Cortex of kidney (tissue), 1 donor: ENCODE data around the gene GGTLC2.
"Not testable (repeated sequence)": the region's sequence is repeated elsewhere in the genome, so short reads cannot be mapped to it uniquely, and the experiment has no call there.

Source experiments
- DNase-seq: peaks from one replicate; lab custom pipeline; 2025; lab: John Stamatoyannopoulos, UW

Gene GGTLC2

GRCh38 chr22:22669093-22669492 lies 24.7 kb downstream of the GGTLC2 start:
- no peak for DNase-seq

GRCh38 chr22:22670076-22670795 lies 25.8 kb downstream of the GGTLC2 start:
- DNase-seq, result no peak

- no peak for DNase-seq
Measured at GRCh38 chr22:22671506-22671905, 27.1 kb downstream of the GGTLC2 start.

DNA sequence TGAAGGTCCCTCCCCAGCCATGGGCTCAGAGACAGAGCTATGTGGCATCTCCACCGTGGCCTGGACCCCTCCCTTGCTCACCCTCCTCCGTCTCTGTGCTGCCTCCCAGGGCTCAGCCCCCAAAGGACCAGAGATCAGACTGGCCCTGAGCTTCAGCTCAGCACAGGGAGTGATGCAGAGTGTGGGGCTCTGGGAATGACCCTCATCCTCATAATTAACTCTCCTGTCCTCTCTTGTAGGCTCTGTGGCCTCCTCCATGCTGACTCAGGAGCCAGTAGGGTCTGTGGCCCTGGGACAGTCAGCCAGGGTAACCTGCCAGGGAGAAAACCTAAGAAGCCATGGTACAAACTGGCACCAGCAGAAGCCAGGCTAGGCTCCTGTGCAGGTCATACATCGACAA lies 28.7 kb downstream of the GGTLC2 start:
- DNase-seq, result no peak

DNA sequence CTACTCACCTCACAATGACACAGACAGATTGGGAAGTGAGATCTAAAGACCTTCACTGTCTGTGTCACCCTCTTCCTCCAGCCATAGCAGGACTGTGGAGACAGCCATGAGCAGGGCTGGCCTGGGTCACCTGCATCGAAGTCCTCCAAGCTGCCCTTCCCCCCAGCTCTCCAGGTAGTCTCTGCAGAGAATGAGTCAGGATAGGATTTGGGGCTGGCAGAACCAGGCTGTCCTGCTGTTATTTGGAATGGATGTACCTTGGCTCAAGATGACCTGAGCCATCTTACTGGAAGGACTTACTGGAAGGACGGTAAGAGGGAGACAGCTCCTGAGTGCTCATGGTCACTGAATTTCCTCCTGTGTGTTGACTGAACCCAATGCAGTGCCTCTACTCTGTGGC lies 29.2 kb downstream of the GGTLC2 start:
- DNase-seq, result no peak

GRCh38 chr22:22674467-22674866 lies 30.1 kb downstream of the GGTLC2 start:
- no peak for DNase-seq

GRCh38 chr22:22678970-22679369 lies 34.6 kb downstream of the GGTLC2 start:
- DNase-seq, result no peak

- DNase-seq, result no peak
Measured at GRCh38 chr22:22680396-22680795, 36.0 kb downstream of the GGTLC2 start.

DNA sequence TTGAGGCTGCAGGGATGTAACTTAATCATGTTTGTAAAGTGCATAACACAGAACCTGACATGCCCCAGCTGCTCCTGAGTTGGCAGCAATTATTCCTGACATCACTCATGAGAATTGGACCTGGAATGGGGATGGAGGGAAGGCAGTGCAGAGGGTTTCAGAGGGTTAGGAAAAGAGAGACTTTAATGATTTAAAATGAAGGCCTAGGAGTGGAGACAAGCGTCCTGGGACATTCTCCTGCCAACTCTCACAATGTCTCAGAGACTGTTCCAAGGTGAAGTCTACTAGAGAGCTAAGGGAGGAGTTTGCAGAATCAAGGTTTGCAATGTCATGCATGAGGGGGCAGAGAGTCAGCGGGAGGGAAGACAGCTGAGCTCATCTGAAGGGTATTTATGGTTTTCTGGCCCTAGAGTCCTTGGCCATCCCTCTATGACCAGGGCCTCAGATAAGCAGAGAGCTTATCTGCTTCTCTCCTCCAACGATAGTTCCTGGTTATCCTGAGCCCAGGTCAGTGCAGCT lies 36.9 kb downstream of the GGTLC2 start:
- DNase-seq, result no peak

- no peak for DNase-seq
Measured at GRCh38 chr22:22682196-22682595, 37.8 kb downstream of the GGTLC2 start.

- no peak for DNase-seq
Measured at GRCh38 chr22:22682807-22683667, 38.6 kb downstream of the GGTLC2 start.

GRCh38 chr22:22683668-22684361 lies 39.4 kb downstream of the GGTLC2 start:
- no peak for DNase-seq

DNA sequence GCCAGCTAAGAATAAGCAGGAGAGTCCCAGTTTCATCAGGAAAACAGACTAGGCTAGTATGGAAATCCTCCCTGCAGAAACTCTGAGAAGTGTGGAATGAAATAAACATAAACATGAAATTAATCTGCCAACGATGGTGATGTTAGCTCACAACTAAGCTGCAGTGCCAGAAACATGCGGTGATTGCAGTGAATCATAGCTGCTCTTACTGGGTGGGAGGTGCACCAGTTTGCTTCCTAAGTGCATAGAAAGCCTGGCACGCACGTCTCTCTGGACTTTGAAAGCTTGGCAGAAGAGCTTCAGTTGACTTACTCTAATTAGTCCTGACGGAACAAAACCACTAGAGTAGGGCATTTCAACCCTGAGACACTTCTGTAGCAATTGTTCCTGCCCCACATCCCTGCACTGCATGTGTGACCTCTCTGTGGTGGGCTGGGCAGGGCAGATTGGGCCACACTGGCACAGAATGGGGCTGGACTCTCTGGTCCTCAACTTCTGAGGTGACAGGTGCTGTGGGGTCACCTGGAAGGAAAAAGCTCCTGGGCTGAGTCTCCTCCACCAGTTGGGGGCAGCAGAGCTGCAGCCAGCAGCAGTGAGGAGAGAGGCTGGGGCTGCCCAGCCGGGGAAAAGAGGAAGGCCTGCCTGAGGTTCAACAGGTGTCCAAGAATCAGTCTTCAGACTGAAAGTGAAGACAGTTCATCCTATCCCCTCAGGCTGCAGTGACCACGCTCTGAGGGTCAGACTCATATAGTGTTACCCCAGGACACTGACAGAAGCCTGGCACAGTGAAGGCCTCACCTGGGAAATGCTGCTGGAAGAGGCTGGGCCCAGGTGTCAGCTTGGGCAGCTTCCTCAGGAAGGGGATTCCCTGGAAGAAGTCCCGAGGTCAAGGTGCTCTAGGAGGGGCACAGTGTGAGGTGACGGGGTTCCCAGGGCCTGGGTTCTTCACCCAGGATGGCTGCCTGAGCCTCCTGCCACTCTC lies 40.5 kb downstream of the GGTLC2 start:
- DNase-seq, result no peak

GRCh38 chr22:22685586-22685985 lies 41.2 kb downstream of the GGTLC2 start:
- DNase-seq, result no peak

DNA sequence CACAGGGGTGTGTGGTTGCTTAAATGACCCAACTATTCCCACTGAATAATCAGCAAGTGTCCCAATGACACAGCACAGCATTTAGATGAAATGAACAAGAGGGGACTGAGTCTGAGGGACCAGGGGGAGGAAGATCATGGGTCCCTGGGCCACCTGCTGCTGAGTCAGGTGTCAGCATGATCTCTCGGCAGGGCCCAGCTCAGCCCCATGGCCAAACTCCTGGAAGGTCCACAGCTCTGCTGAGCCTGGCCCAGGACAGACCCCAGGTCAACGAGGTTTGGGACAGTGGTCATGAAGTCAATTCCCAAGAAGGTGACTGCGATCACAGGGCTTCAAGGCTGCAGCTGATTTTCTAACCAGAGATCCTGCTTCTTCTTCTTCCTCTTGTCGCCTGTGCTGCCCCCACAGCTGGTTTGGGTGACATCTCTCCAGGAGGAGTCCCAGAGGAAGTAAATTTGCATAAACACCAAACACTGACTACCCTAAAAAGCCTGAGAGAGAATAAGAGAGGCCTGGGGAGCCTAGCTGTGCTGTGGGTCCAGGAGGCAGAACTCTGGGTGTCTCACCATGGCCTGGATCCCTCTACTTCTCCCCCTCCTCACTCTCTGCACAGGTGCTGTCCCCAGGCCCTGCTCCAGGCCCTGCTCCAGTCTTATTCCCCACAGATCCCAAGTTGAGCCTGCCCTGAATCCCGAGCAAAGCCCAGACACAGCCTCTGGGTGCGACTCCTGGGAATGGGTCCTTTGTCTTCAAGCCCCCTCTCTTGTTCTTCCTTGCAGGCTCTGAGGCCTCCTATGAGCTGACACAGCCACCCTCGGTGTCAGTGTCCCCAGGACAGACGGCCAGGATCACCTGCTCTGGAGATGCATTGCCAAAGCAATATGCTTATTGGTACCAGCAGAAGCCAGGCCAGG lies 42.0 kb downstream of the GGTLC2 start:
- not testable (repeated sequence) for DNase-seq

GRCh38 chr22:22687638-22688500 lies 43.5 kb downstream of the GGTLC2 start:
- no peak for DNase-seq

DNA sequence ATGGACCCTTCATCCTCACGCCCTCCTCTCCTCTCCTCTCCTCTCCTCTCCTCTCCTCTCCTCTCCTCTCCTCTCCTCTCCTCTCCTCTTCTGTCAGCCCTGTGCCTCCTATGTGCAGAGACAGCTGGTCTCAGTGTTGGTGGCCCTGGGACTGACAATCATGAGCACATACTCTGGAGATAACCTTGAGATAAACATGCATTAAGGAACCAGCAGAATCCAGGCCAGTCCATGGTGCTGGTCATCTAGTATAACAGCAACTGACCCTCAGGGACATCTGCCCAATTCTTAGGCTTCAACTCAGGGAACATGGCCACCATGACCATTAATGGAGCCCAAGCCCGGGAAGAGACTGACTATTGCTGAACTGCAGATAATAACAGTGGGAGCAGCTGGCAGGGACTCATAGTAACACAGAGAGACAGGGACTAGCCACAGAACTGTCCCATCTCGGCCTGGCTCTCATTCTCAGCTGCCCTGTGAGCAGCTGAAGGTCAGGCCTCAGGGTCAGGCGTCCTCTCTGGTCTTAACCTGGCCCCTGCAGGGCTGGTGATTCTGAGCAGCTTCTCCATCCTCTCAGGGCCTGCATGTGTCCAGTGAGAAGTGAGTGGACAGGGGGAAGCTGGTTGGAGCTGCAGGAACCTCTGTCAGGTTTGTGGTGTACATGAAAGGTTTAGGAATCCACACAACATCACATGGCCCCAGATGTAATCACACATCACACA lies 45.4 kb downstream of the GGTLC2 start:
- DNase-seq, result no peak

GRCh38 chr22:22691055-22691454 lies 46.6 kb downstream of the GGTLC2 start:
- no peak for DNase-seq
